Transverse colon (tissue), 3 donors: ENCODE measurements around the gene PPP3R2.

ENCODE experiments used
- POLR2A ChIP-seq: fragments of 450-650 bp; IDR thresholded peaks from one replicate; pipeline ENCODE4 v1.6.1; 2016; ENCODE audit warnings: antibody characterized with exemption, mild to moderate bottlenecking, moderate library complexity
- TF ChIP-seq, protein P1 (sequence below), 5 experiments: fragments of 200-600 bp in 3 of 5; fragments of 450-650 bp in 2 of 5; sonication (generic) in 3 of 5; IDR thresholded peaks; 1 replicate in 2 of 5; 2 replicates in 3 of 5; pipeline ENCODE4 v1.5.1; 2016 to 2017; ENCODE audit warnings: antibody characterized with exemption in 5 of 5, inconsistent platforms in 3 of 5, mild to moderate bottlenecking in 2 of 5, moderate library complexity in 1 of 5

DNA sequence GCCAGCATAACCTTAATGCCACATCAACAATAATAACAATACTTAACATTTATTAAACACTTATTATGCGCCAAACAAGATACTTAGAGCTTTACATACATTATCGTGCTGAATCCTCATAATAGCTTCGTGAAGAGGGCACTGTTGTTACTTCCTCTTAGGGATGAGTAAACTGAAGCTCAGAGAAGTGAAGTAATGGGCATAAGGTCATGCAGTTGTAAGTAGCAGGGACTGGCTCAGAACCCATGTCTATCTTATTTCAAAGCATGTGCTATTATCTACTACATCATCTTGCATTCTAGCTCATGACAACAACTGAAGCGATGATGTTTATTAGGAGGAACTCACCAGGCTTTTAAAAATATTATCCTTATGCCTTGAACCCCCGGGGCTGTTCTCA, 34.9 kb upstream of the PPP3R2 start:
- TF ChIP-seq, protein P1, sequence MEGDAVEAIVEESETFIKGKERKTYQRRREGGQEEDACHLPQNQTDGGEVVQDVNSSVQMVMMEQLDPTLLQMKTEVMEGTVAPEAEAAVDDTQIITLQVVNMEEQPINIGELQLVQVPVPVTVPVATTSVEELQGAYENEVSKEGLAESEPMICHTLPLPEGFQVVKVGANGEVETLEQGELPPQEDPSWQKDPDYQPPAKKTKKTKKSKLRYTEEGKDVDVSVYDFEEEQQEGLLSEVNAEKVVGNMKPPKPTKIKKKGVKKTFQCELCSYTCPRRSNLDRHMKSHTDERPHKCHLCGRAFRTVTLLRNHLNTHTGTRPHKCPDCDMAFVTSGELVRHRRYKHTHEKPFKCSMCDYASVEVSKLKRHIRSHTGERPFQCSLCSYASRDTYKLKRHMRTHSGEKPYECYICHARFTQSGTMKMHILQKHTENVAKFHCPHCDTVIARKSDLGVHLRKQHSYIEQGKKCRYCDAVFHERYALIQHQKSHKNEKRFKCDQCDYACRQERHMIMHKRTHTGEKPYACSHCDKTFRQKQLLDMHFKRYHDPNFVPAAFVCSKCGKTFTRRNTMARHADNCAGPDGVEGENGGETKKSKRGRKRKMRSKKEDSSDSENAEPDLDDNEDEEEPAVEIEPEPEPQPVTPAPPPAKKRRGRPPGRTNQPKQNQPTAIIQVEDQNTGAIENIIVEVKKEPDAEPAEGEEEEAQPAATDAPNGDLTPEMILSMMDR (IDR thresholded peaks at IDR 0.05), result no peak
- TF ChIP-seq POLR2A, result no peak
